ENCODE data around the gene HMGB4. TPM values are rescaled to one million over a fixed set of nuclear protein-coding genes. Genes with fewer than 3 reads are reported as not detected.

Gene HMGB4
- total and polyA plus RNA-seq, 2 donors (not counting 3 experiments of a cell fraction or from before 2014, with no cell fraction given), result not detected

DNA sequence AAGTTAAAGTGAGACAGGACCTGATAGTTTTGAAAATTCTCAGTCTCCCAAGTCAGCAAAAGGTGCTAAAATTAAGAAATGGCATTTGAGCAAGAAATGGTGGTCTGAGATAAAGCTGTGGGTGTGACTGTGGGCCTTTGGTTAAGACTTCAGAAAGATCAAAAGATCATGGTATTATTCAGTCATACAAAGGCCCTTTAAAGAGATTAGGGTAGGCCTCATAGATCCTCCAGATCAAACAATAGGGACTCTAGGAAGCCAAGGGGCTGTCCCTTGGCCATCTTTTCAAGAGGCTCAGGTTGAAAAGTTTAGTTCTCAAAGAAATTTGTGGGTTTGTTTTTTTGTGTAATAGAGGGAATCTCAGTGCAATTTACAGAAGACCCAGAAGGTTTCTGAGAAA is 8.4 kb downstream of the HMGB4 start:
- no peak overlapping the region for H3K9ac ChIP-seq (replicated peaks; ENCODE audit: extremely low read depth, insufficient read depth, low read length)
- H3K4me1 ChIP-seq (ENCODE audit: control insufficient read depth, extremely low read depth, insufficient read depth, low read length), result no peaks in the 10 kb centered on the region
- TF ChIP-seq, protein P1, sequence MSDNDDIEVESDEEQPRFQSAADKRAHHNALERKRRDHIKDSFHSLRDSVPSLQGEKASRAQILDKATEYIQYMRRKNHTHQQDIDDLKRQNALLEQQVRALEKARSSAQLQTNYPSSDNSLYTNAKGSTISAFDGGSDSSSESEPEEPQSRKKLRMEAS (IDR thresholded peaks at IDR 0.05; ENCODE audit: insufficient read depth, insufficient read length), result no peak
- TF ChIP-seq, protein P2, sequence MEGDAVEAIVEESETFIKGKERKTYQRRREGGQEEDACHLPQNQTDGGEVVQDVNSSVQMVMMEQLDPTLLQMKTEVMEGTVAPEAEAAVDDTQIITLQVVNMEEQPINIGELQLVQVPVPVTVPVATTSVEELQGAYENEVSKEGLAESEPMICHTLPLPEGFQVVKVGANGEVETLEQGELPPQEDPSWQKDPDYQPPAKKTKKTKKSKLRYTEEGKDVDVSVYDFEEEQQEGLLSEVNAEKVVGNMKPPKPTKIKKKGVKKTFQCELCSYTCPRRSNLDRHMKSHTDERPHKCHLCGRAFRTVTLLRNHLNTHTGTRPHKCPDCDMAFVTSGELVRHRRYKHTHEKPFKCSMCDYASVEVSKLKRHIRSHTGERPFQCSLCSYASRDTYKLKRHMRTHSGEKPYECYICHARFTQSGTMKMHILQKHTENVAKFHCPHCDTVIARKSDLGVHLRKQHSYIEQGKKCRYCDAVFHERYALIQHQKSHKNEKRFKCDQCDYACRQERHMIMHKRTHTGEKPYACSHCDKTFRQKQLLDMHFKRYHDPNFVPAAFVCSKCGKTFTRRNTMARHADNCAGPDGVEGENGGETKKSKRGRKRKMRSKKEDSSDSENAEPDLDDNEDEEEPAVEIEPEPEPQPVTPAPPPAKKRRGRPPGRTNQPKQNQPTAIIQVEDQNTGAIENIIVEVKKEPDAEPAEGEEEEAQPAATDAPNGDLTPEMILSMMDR (IDR thresholded peaks at IDR 0.05; ENCODE audit: extremely low read depth in 1 of 2, insufficient read depth in 1 of 2, low read depth in 1 of 2, low read length in 2 of 2), result no peak
- TF ChIP-seq POLR2A (IDR thresholded peaks at IDR 0.05; ENCODE audit: low read depth, low read length), result no peak
- TF ChIP-seq JUN (IDR thresholded peaks at IDR 0.05; ENCODE audit: borderline replicate concordance, insufficient read depth, insufficient read length, low read depth), result no peak
- no peak for TF ChIP-seq POLR2AphosphoS5 (IDR thresholded peaks at IDR 0.05; ENCODE audit: insufficient read depth, low read depth, low read length)
- TF ChIP-seq GATA2 (IDR thresholded peaks at IDR 0.05; ENCODE audit: insufficient read depth, insufficient read length, low read depth, low read length), result no peak
- no peak for TF ChIP-seq FOS (IDR thresholded peaks at IDR 0.05; ENCODE audit: borderline replicate concordance, insufficient read depth, low read length)
- no peak for TF ChIP-seq EZH2 (IDR thresholded peaks at IDR 0.05; ENCODE audit: borderline replicate concordance, low read depth, low read length, severe bottlenecking)
- TF ChIP-seq MYC (IDR thresholded peaks at IDR 0.05; ENCODE audit: low read depth, low read length), result no peak
- POLR2A ChIA-PET, result no interaction called here
- BruUV-seq (replicated peaks), result no TSS peak
- no peaks in the 10 kb centered on the region for H3K36me3 ChIP-seq (ENCODE audit: control insufficient read depth in 2 of 2, extremely low read depth in 1 of 2, insufficient read depth in 2 of 2, low read length in 2 of 2)
- no peak overlapping the region for H2AFZ ChIP-seq (ENCODE audit: low read depth, low read length)
- CTCF ChIA-PET, result no interaction called here
- no peak for DNase-seq (ENCODE audit: low read depth, low spot score)
- H3K9me3 ChIP-seq (replicated peaks; ENCODE audit: control insufficient read depth, insufficient read depth, low read length), result peaks cover 6% of the 10 kb centered on the region
- no peaks in the 10 kb centered on the region for H4K20me1 ChIP-seq (replicated peaks; ENCODE audit: control insufficient read depth, extremely low read depth, insufficient read depth, low read length)
- no peaks in the 10 kb centered on the region for H3K27me3 ChIP-seq (ENCODE audit: control insufficient read depth in 2 of 2, insufficient read depth in 2 of 2, low read length in 2 of 2)
- H3K4me3 ChIP-seq (replicated peaks in 1 of 3; ENCODE audit: insufficient read depth in 1 of 3, low read depth in 1 of 3, low read length in 3 of 3), result no peak overlapping the region
- H3K9me1 ChIP-seq (replicated peaks; ENCODE audit: control insufficient read depth, extremely low read depth, insufficient read depth, low read length), result no peaks in the 10 kb centered on the region
- FAIRE-seq, result no peak
- intact Hi-C loops (cut with micrococcal nuclease) (no loop called here), dilution Hi-C loops (cut with MboI; ENCODE audit: extremely low pct_ligation_motif_present, low sequenced_read_pairs) (no loop called here)
- H3K27ac ChIP-seq (ENCODE audit: insufficient read depth, low read depth, low read length), result no peak overlapping the region
- no peak overlapping the region for H3K4me2 ChIP-seq (ENCODE audit: insufficient read depth, low read length)
- H3K79me2 ChIP-seq (ENCODE audit: control insufficient read depth, insufficient read depth, low read length), result no peaks in the 10 kb centered on the region
